GM23338 (cell line): ENCODE measurements around the gene TREML4. TPM values are rescaled to one million over a fixed set of nuclear protein-coding genes. Genes with fewer than 3 reads are reported as not detected.

ENCODE experiments used
- ATAC-seq: fragments of 200-7000 bp; cut with Tn5 transposase; 3 replicates; pipeline ENCODE4 v1.9.1; 2020
- DNase-seq: peaks from one replicate; pipeline ENCODE4 v3.0.0-alpha.2; 2015; ENCODE audit warnings: low spot score
- H2AFZ ChIP-seq: fragments of 200-600 bp; sonication (generic); 2 replicates; pipeline ENCODE4 v1.8.0; 2016; ENCODE audit warnings: antibody characterized with exemption, mild to moderate bottlenecking, moderate library complexity
- H3F3A ChIP-seq: fragments of 200-600 bp; sonication (generic); replicated peaks from 2 replicates; pipeline ENCODE4 v1.8.0; 2017; ENCODE audit warnings: antibody characterized with exemption, mixed run types, low read depth
- H3K27ac ChIP-seq: fragments of 200-600 bp; sonication (generic); 2 replicates; pipeline ENCODE4 v1.6.1; 2016; ENCODE audit warnings: low read depth
- H3K27me3 ChIP-seq: fragments of 200-600 bp; sonication (generic); 2 replicates; pipeline ENCODE4 v1.8.0; 2016; ENCODE audit warnings: mild to moderate bottlenecking, mixed run types, moderate library complexity; ENCODE audit not compliant: insufficient read depth
- H3K36me3 ChIP-seq: fragments of 200-600 bp; sonication (generic); 2 replicates; pipeline ENCODE4 v1.8.0; 2016; ENCODE audit warnings: mild to moderate bottlenecking; ENCODE audit not compliant: insufficient read depth
- H3K4me1 ChIP-seq: fragments of 200-600 bp; sonication (generic); 2 replicates; pipeline ENCODE4 v1.8.0; 2016; ENCODE audit warnings: mild to moderate bottlenecking, moderate library complexity; ENCODE audit not compliant: insufficient read depth
- H3K4me2 ChIP-seq: fragments of 200-600 bp; sonication (generic); 2 replicates; pipeline ENCODE4 v1.7.1; 2017; ENCODE audit warnings: mixed run types
- H3K4me3 ChIP-seq: fragments of 200-600 bp; sonication (generic); 2 replicates; pipeline ENCODE4 v1.6.1; 2016; ENCODE audit warnings: mixed run types
- H3K79me2 ChIP-seq: fragments of 200-600 bp; sonication (generic); replicated peaks from 2 replicates; pipeline ENCODE4 v1.8.0; 2017; ENCODE audit warnings: mild to moderate bottlenecking; ENCODE audit not compliant: insufficient read depth
- H3K9me2 ChIP-seq: fragments of 200-600 bp; sonication (generic); 2 replicates; pipeline ENCODE4 v1.8.0; 2017; ENCODE audit not compliant: insufficient read depth
- H4K20me1 ChIP-seq: fragments of 200-600 bp; sonication (generic); replicated peaks from 2 replicates; pipeline ENCODE4 v1.8.0; 2017; ENCODE audit warnings: mild to moderate bottlenecking; ENCODE audit not compliant: insufficient read depth
- H3K27ac Mint-ChIP-seq: 2 replicates; pipeline ENCODE4 v1.8.0; 2020; ENCODE audit warnings: inconsistent platforms, mild to moderate bottlenecking, moderate library complexity, mixed read lengths
- H3K27me3 Mint-ChIP-seq: 3 replicates; pipeline ENCODE4 v1.8.0; 2022; ENCODE audit warnings: low read depth, mild to moderate bottlenecking, moderate library complexity, mixed read lengths, inconsistent platforms; ENCODE audit not compliant: insufficient read depth, poor library complexity
- H3K36me3 Mint-ChIP-seq: 3 replicates; pipeline ENCODE4 v1.8.0; 2021; ENCODE audit warnings: low read depth, mild to moderate bottlenecking, inconsistent platforms, moderate library complexity, mixed read lengths
- H3K4me1 Mint-ChIP-seq: 3 replicates; pipeline ENCODE4 v1.8.0; 2020; ENCODE audit warnings: mild to moderate bottlenecking, inconsistent platforms, mixed read lengths
- H3K4me3 Mint-ChIP-seq: 3 replicates; pipeline ENCODE4 v1.8.0; 2021; ENCODE audit warnings: moderate library complexity, mild to moderate bottlenecking, inconsistent platforms, mixed read lengths
- H3K9me3 Mint-ChIP-seq: 3 replicates; pipeline ENCODE4 v1.8.0; 2020; ENCODE audit warnings: moderate library complexity, mild to moderate bottlenecking, inconsistent platforms, mixed read lengths
- CREB1 ChIP-seq: fragments of 250-450 bp; sonication (Bioruptor Pico); IDR thresholded peaks from 2 replicates; pipeline ENCODE4 v1.5.0; 2020; ENCODE audit warnings: low read depth, mild to moderate bottlenecking, moderate library complexity
- CTCF ChIP-seq, 2 experiments: fragments of 200-600 bp in 1 of 2; sonication (generic) in 1 of 2; conservative IDR thresholded peaks; 2 replicates each; pipeline versions ENCODE4 v1.5.1 to v1.6.1; 2016 to 2017; ENCODE audit warnings: antibody characterized with exemption in 2 of 2, low read depth in 2 of 2, mild to moderate bottlenecking in 2 of 2, moderate library complexity in 1 of 2
- ETS1 ChIP-seq: IDR thresholded peaks from 2 replicates; pipeline ENCODE4 v1.6.1; 2016; ENCODE audit warnings: antibody characterized with exemption
- EZH2 ChIP-seq: fragments of 200-600 bp; sonication (generic); IDR thresholded peaks from one replicate; pipeline ENCODE4 v1.8.0; 2017; ENCODE audit warnings: antibody characterized with exemption, mild to moderate bottlenecking, low read depth; ENCODE audit not compliant: unreplicated experiment
- EZH2phosphoT487 ChIP-seq: fragments of 200-600 bp; sonication (generic); IDR thresholded peaks from one replicate; pipeline ENCODE4 v1.8.1; 2018; ENCODE audit warnings: antibody characterized with exemption; ENCODE audit not compliant: unreplicated experiment
- JUNB ChIP-seq: IDR thresholded peaks from one replicate; pipeline ENCODE4 v1.6.1; 2016; ENCODE audit warnings: antibody characterized with exemption; ENCODE audit not compliant: unreplicated experiment
- NANOG ChIP-seq: IDR thresholded peaks from 2 replicates; pipeline ENCODE4 v1.6.1; 2016; ENCODE audit warnings: antibody characterized with exemption, borderline replicate concordance
- POLR2AphosphoS5 ChIP-seq: IDR thresholded peaks from 2 replicates; pipeline ENCODE4 v1.6.1; 2016; ENCODE audit warnings: antibody characterized with exemption, low read depth
- REST ChIP-seq: IDR thresholded peaks from one replicate; pipeline ENCODE4 v1.6.1; 2018; ENCODE audit warnings: antibody characterized with exemption; ENCODE audit not compliant: unreplicated experiment
- STAT1 ChIP-seq: IDR thresholded peaks from one replicate; pipeline ENCODE4 v1.6.1; 2016; ENCODE audit warnings: antibody characterized with exemption; ENCODE audit not compliant: unreplicated experiment
- ZNF114 ChIP-seq: fragments of 250-450 bp; sonication (Bioruptor Pico); IDR thresholded peaks from 2 replicates; pipeline ENCODE4 v1.5.0; 2020; ENCODE audit warnings: mild to moderate bottlenecking, moderate library complexity
- ZNF331 ChIP-seq: fragments of 250-450 bp; sonication (Bioruptor Pico); IDR thresholded peaks from 2 replicates; pipeline ENCODE4 v1.5.0; 2020; ENCODE audit warnings: low read depth, mild to moderate bottlenecking, moderate library complexity
- ZNF462 ChIP-seq: fragments of 250-450 bp; sonication (Bioruptor Pico); IDR thresholded peaks from 2 replicates; pipeline ENCODE4 v1.5.0; 2020; ENCODE audit warnings: mild to moderate bottlenecking, moderate library complexity
- polyA plus RNA-seq: library from polyadenylated mRNA; unstranded; fragments of >200 nt; fragmentation: Nextera tagmentation; extraction: Ambion mirVana; gene quantifications from 2 replicates; pipeline ENCODE4 v1.2.1, GENCODE V29; 2016
- total RNA-seq: library from RNA; depleted of rRNA; stranded (reverse); fragments of >200 nt; shearing (Covaris generic); gene quantifications from 2 replicates; pipeline ENCODE4 v1.2.3, GENCODE V29; 2014

Gene TREML4
- total and polyA plus RNA-seq, 2 experiments from 2014 or later, result not detected

- no peak overlapping the region for H2AFZ ChIP-seq
- no peaks in the 10 kb centered on the region for H3K4me1 ChIP-seq
- TF ChIP-seq REST, result no peak
- no peak for TF ChIP-seq STAT1
- no peak for TF ChIP-seq EZH2
- TF ChIP-seq ZNF462 (CRISPR knock-in tag), result no peak
- no peak for TF ChIP-seq ZNF331 (CRISPR knock-in tag)
- no peak for TF ChIP-seq CREB1 (CRISPR knock-in tag)
- no peak for TF ChIP-seq JUNB
- no peak for TF ChIP-seq ZNF114 (CRISPR knock-in tag)
- no peak for TF ChIP-seq EZH2phosphoT487
- TF ChIP-seq NANOG, result no peak
- no peak for TF ChIP-seq ETS1
- no peak for TF ChIP-seq POLR2AphosphoS5
- no peak for TF ChIP-seq CTCF (conservative IDR thresholded peaks at IDR 0.05; ENCODE audit: low read depth in 2 of 2)
- no peaks in the 10 kb centered on the region for H3F3A ChIP-seq
- H3K79me2 ChIP-seq, result no peaks in the 10 kb centered on the region
- H3K27ac ChIP-seq, result no peak overlapping the region
- H3K4me1 Mint-ChIP-seq, result no peaks in the 10 kb centered on the region
- no peaks in the 10 kb centered on the region for H4K20me1 ChIP-seq
- peaks cover 21% of the 10 kb centered on the region for H3K9me3 Mint-ChIP-seq
- peaks cover 4% of the 10 kb centered on the region; the same call in 2 of the 3 replicates for H3K36me3 Mint-ChIP-seq
- ATAC-seq (no peak), DNase-seq (no peak)
- H3K4me3 Mint-ChIP-seq, result no peak overlapping the region
- H3K9me2 ChIP-seq, result no peaks in the 10 kb centered on the region
- no peak overlapping the region for H3K4me2 ChIP-seq
- H3K27me3 Mint-ChIP-seq, result peaks cover 9% of the 10 kb centered on the region
- H3K36me3 ChIP-seq, result no peaks in the 10 kb centered on the region
- no peak overlapping the region for H3K27ac Mint-ChIP-seq
- H3K27me3 ChIP-seq, result no peaks in the 10 kb centered on the region
- H3K4me3 ChIP-seq, result no peak overlapping the region
Measured at GRCh38 chr6:41214559-41215238, 13.4 kb upstream of the TREML4 start.
